SH-SY5Y (cell line): ENCODE data around the gene EEF1AKMT3.

Source experiments
- GATA2 ChIP-seq: IDR thresholded peaks from 2 replicates; pipeline ENCODE4 v1.6.1; 2011; ENCODE audit warnings: mild to moderate bottlenecking, low read depth, low read length
- GATA3 ChIP-seq: IDR thresholded peaks from 2 replicates; pipeline ENCODE4 v1.6.1; 2011; ENCODE audit warnings: low read depth, mild to moderate bottlenecking, low read length, moderate library complexity

EEF1AKMT3 gene

DNA sequence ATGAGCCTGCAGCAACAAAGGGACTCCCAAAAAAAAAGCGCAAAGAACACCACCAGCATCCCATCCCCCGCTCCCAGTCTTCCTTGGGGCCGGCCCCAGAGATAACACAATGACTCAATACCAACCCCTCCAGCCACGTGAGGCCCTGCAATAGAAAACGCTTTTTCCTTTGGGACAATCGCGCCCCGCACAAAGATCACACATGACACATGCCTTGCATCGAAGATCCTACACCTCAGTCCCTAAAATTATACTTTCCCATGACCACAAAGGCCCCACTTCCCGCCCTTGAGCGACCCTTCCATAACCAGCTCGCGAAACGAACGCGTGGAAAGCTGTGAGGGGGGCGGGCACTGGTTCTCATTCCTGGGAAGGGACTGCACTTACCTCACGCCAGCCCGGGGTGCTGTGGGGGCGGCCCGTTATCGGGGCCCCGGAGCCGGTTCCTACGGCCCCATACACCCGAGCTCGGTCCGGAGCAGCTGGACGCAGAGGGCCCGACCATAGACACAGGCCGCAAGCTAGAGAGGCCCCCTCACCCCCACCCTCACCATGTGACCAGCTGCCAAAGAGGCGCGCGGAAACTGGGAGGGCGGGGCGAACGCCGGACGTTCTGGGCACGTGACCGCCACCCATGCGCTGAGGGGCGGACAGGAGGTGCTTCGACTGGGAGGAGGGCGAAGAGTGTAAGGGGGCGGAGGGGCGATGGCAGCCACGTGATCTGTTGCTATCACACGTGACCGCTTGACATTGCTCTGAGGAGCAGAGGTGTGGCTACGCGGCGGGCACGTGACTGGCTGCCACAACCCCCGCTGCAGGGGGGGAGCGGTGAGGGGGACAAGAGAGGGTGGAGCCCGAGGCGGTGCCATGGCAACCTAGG lies 20.4 kb upstream of the EEF1AKMT3 start, which contains the start of gene CDK4:
CDK4 (minus strand) TSS at position 523 of the 880 bp plus-strand sequence. CDS start 593 bp downstream, outside the sequence.
- TF ChIP-seq GATA2 (no peak), GATA3 (no peak)

GRCh38 chr12:57752668-57753000 lies 19.8 kb upstream of the EEF1AKMT3 start:
- TF ChIP-seq GATA3, result no peak
- no peak for TF ChIP-seq GATA2

DNA sequence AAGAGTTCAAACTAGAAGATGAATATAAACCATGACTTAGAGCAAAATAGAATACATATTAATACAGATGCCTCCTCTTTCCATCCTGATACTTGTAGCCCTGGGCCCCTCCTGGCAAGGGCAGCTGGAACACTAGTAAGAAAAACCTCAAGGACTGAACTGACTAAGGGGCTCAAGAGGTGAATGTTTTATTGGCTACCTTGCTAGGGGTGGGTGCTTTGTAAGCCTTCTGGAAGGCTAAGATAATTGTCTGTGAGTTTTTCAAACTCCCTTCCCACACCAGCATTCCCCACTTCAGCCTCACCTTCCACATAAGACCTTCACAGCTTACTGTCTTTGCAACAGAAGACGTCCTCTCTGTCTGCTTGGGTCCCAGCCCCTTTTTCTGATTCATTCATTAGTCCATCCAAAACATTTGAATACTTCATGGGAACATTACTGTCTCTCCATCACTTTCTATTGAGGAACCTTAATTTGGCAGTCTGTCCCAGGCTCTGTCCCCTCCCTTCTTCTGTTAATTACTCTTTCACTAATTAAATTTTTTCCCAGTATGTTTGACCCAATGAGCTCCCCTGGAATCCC lies 18.6 kb upstream of the EEF1AKMT3 start:
- no peak for TF ChIP-seq GATA3
- TF ChIP-seq GATA2, result no peak

GRCh38 chr12:57754411-57755193 lies 17.8 kb upstream of the EEF1AKMT3 start, which contains the start of gene MARCHF9:
MARCHF9 (plus strand) TSS chr12:57755103; CDS start chr12:57755529, 426 bp downstream.
- TF ChIP-seq GATA2, result no peak
- no peak for TF ChIP-seq GATA3

- TF ChIP-seq GATA3, result no peak
- TF ChIP-seq GATA2, result no peak
Observed at GRCh38 chr12:57755194-57755453, 17.3 kb upstream of the EEF1AKMT3 start.

DNA sequence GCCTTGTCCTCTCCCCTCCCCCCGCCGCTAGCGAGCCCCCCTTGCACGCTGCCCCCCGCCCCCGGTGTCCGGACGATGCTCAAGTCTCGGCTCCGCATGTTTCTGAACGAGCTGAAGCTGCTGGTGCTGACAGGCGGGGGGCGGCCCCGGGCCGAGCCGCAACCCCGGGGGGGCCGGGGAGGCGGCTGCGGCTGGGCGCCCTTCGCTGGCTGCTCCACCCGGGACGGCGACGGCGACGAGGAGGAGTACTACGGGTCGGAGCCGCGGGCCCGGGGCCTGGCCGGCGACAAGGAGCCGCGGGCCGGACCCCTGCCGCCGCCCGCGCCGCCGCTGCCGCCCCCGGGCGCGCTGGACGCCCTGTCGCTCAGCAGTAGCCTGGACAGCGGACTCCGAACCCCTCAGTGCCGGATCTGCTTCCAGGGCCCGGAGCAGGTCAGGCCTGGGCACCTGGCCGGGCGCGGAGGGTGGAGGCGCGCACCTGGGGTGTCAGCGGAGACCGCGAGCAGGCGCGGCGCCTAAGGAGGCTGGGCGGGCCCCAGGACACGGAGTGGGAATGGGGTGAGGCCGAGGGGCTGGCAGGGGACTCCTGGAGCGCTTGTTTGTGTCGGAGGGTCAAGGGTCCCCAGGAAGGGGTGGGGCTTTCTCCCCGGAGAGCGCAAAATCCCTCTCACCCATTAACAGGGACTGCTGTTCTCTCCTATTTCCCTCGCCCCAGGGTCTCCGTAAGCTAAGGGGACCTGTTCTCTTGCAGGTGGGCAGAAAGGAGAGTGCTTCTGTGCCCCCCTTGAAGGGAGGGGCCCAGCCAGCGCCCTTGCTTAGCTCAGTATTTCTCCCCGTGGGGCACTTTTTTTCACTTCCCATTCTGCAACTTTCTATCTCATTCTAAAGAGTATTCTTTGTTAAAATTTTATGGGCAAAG lies 16.7 kb upstream of the EEF1AKMT3 start:
- TF ChIP-seq GATA3 (no peak), GATA2 (no peak)

DNA sequence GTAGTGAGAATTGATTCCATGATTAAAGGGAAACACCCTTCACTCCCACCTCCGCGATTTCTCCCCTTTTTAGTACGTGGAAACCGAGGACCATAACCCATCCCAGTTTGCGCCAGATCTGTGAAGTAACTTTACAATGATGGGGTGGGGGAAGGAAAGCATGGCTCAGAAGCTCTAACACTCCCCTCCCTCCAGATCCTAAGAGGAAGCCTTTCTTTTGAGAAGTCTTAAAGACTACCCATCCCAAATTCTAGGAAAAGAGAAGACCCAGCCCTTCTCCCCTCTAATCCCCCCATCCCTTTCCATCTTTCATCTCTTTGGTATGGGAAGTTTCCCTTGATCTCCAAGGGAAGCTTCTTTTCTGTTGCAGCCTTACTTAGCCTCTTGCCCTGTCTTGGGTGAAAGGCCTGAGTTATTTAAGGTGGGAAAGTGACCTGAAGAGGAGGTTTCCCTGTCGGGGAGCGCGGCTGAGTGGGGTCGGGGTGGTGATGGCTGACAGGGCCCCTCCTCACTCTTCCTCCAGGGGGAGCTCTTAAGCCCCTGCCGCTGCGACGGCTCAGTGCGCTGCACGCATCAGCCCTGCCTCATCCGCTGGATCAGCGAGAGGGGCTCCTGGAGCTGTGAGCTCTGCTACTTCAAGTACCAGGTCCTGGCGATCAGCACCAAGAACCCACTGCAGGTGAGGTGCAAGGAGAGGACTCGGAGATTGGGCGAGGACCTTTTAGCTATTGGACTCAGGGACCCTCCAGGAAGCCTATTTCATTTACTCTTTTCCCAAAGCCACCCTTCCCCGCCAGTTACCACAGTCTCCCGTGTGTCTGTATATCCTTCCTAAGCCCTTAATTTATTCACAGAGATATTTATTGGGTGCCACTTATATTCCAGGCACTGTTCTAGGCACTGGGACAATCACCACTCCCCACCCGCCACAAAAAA lies 15.7 kb upstream of the EEF1AKMT3 start:
- TF ChIP-seq GATA2 (no peak), GATA3 (no peak)

GRCh38 chr12:57757771-57758170 lies 14.6 kb upstream of the EEF1AKMT3 start:
- TF ChIP-seq GATA2, result no peak
- no peak for TF ChIP-seq GATA3

GRCh38 chr12:57758552-57759359 lies 13.7 kb upstream of the EEF1AKMT3 start:
- TF ChIP-seq GATA3 (no peak), GATA2 (no peak)

DNA sequence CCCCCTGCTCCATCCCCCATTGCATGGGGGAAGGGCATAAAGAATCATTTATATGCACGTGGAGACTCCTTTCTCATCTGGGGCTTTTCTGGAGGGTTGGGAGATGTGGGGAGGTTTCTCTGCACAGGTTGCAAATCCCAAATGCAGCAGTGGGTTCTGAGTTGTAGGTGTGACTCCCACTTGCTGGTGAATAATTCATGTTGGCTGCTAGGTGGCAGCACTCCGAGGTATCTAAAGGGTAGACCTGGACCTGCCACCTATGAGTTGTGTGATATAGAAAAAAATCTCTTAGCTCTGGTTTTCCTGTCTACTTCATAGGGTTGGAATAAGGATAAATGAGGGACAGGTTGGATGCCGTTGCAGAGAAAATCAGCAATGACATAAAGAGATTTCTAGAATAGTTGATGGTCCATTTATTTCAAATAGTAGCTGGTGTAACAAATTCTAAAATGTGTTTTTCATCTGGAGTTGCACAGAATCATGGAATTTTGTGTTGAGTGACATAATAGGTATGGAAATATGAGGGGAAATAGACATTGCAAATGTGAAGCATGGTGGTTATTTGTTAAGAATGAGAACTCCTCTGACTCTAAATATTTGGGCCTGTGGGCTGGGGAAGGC lies 12.9 kb upstream of the EEF1AKMT3 start:
- no peak for TF ChIP-seq GATA2
- TF ChIP-seq GATA3, result no peak

DNA sequence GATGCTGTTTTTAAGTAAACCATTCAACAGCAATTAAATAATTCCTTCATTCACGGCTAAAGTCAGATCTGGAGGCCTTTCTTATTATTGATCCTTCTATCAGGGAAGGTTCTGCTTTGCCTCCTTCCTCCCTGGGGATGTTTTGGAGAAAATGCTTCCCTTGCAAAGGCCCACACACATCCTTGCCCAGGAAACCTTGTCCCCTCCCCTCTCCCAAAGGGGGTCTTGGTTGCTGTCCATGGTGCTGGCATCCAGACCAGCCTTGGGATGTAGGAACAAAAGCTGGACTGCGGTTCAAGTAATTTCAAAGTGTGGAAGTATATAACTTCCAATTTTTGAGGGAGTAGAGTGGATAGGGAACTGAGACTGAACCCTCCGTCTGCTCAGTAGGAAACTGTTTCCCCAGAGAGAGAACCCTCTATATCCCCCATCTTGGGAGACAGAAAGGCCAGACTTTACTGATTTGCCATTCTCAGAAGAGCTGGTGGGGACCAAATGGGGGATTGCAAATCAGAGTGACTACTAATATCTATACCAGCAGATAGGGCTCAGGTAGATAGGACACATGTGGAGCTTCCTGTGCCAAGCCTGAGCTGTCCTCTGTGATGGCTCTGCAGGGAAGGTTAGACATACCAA lies 11.9 kb upstream of the EEF1AKMT3 start:
- no peak for TF ChIP-seq GATA2
- no peak for TF ChIP-seq GATA3
